HG03432 (cell line): ENCODE results near the gene APBB2.

Experiments
- ATAC-seq: cut with Tn5 transposase; IDR thresholded peaks from one replicate; pipeline ENCODE4 v1.9.1; 2021; ENCODE audit warnings: mild to moderate bottlenecking, moderate library complexity; ENCODE audit not compliant: unreplicated experiment

APBB2 gene

GRCh38 chr4:40789771-40790170 is 424.6 kb downstream of the APBB2 start:
- no peak for ATAC-seq

GRCh38 chr4:40789031-40789430 is 425.3 kb downstream of the APBB2 start:
- no peak for ATAC-seq

- no peak for ATAC-seq
Observed at GRCh38 chr4:40788331-40788730, 426.0 kb downstream of the APBB2 start.

- ATAC-seq: no peak
Observed at GRCh38 chr4:40785727-40786126, 428.6 kb downstream of the APBB2 start.

- ATAC-seq: no peak
Observed at GRCh38 chr4:40782876-40783275, 431.5 kb downstream of the APBB2 start.

GRCh38 chr4:40778090-40778489 is 436.3 kb downstream of the APBB2 start:
- no peak for ATAC-seq

GRCh38 chr4:40769266-40769665 is 445.1 kb downstream of the APBB2 start:
- ATAC-seq: no peak

- peak; percentile 100 for ATAC-seq
Observed at GRCh38 chr4:40763228-40763716, 451.1 kb downstream of the APBB2 start.
